Vagina (tissue), 2 donors: ENCODE data around the gene SAMD14. TPM values are rescaled to one million over a fixed set of nuclear protein-coding genes. Genes with fewer than 3 reads are reported as not detected.

Source experiments
- DNase-seq, 2 donors: peaks; one replicate each; pipeline ENCODE4 v3.0.0-alpha.2; 2017; ENCODE audit errors: extremely low spot score in 2 of 2
- H3K27ac ChIP-seq: fragments of 200-600 bp; sonication (generic); one replicate; pipeline ENCODE4 v1.5.1; 2019
- H3K27me3 ChIP-seq: fragments of 200-600 bp; sonication (generic); one replicate; pipeline ENCODE4 v1.5.1; 2019
- H3K36me3 ChIP-seq, 2 donors: fragments of 200-600 bp; sonication (generic); one replicate each; pipeline ENCODE4 v1.5.1; 2017 to 2019
- H3K4me1 ChIP-seq: fragments of 200-600 bp; sonication (generic); one replicate; pipeline ENCODE4 v1.5.1; 2019
- H3K4me3 ChIP-seq, 2 donors: fragments of 200-600 bp; sonication (generic); 1 replicate in 1 of 2; 2 replicates in 1 of 2; pipeline ENCODE4 v1.5.1; 2016 to 2019
- H3K9me3 ChIP-seq: fragments of 200-600 bp; sonication (generic); one replicate; pipeline ENCODE4 v1.5.1; 2019
- CTCF ChIP-seq, 3 experiments: fragments of 450-650 bp in 2 of 3; fragments of 200-600 bp in 1 of 3; sonication (generic) in 1 of 3; IDR thresholded peaks; one replicate each; pipeline ENCODE4 v1.5.1; 2017 to 2019; ENCODE audit warnings: antibody characterized with exemption in 3 of 3, mild to moderate bottlenecking in 2 of 3, moderate library complexity in 2 of 3
- POLR2A ChIP-seq, 2 donors: fragments of 450-650 bp; IDR thresholded peaks; one replicate each; pipeline ENCODE4 v1.6.1; 2017; ENCODE audit warnings: antibody characterized with exemption in 2 of 2, mild to moderate bottlenecking in 2 of 2, moderate library complexity in 2 of 2
- POLR2AphosphoS5 ChIP-seq, 2 donors: sonication (generic); formaldehyde crosslinking; IDR thresholded peaks; one replicate each; pipeline ENCODE4 v1.9.0; 2017; ENCODE audit warnings: antibody characterized with exemption in 2 of 2, mild to moderate bottlenecking in 2 of 2, low read depth in 1 of 2; ENCODE audit not compliant: insufficient read depth in 1 of 2
- intact Hi-C: fragments of 100-400 bp; cut with DNase I; formaldehyde crosslinking; loops from one replicate; pipeline ENCODE4 v1.15.1; 2023
- total RNA-seq: library from RNA; depleted of rRNA; stranded (reverse); fragments of >200 nt; gene quantifications from one replicate; pipeline ENCODE4 v1.2.3, GENCODE V29; 2016

Gene SAMD14
- total RNA-seq, 1 donor from 2014 or later = 4.4 TPM

DNA sequence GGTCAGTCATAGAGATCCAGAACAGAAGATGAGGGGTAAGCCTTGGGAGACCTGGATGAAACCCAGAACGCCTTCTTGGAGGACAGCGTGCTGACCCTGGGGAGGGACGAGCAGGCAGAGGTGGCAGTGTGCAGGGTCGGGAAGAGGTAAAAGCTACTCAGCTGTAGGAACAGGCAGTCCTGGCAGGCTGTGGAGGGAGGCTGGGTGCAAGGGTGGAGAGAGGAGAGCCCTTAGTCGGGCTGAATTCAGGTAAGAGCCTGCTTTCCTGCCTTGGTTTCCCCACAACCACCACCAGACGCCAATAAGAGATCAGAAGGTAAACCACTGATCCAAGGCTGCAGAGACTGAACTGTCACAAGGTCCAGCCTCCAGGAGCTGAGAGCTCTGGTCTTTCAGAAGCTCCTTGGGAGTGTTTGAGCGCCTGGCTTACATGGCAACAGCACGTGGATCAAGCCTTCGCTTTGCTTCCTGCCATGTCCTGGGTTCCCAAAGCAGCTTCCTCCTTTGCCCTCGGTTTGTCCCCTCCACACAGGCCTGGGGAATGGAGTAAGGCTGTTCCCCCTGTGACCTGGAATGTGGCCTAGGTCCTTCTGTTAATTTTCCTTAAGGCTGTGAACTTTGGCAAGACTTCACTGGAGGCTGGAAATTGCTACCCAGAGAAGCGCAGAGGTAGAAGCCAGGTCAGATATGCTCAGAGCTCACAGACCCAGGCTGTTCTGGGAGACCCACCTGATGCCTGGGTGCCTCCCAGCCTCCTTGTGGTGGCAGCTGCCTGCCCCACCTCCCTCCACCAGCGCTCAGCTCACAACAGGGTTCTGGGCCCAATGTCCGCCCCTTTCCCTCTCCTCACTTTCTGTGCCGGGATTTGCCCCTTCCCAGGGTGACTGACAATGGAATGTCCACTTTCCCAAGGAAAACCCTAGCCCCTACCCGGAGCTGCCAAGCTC is 38.7 kb downstream of the SAMD14 start:
- no peak for DNase-seq
- no peak overlapping the region for H3K27ac ChIP-seq
- H3K27me3 ChIP-seq = no peaks in the 10 kb centered on the region
- no peak overlapping the region for H3K4me3 ChIP-seq
- intact Hi-C loops = loop anchor here (2.0 kb wide), 1 partner anchor 64 kb away; no protein-coding TSS in a partner anchor
- H3K9me3 ChIP-seq = no peaks in the 10 kb centered on the region
- no peak for TF ChIP-seq POLR2A (IDR thresholded peaks at IDR 0.05)
- peaks cover 11% of the 10 kb centered on the region for H3K4me1 ChIP-seq
- H3K36me3 ChIP-seq = no peaks in the 10 kb centered on the region

DNA sequence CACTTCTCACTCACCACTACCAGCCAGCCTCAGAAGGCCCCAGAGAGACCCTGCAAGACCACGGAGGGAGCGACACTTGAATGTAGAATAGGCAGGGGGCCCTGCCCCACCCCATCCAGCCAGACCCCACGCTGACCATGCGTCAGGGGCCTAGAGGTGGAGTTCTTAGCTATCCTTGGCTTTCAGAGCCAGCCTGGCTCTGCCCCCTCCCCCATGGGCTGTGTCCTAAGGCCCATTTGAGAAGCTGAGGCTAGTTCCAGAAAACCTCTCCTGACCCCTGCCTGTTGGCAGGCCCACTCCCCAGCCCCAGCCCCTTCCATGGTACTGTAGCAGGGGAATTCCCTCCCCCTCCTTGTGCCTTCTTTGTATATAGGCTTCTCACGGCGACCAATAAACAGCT is 39.9 kb downstream of the SAMD14 start:
- peaks cover 4% of the 10 kb centered on the region for H3K4me1 ChIP-seq
- TF ChIP-seq POLR2A (IDR thresholded peaks at IDR 0.05) = no peak
- no peak for TF ChIP-seq CTCF (IDR thresholded peaks at IDR 0.05)
- no peak for TF ChIP-seq POLR2AphosphoS5 (IDR thresholded peaks at IDR 0.05; ENCODE audit: insufficient read depth in 1 of 2, low read depth in 1 of 2)
- no peak overlapping the region for H3K4me3 ChIP-seq
- H3K27ac ChIP-seq = no peak overlapping the region
- H3K36me3 ChIP-seq = no peaks in the 10 kb centered on the region
- no peaks in the 10 kb centered on the region for H3K9me3 ChIP-seq
- no peaks in the 10 kb centered on the region for H3K27me3 ChIP-seq
- intact Hi-C loops = loop anchor here (2.0 kb wide), 1 partner anchor 63 kb away; no protein-coding TSS in a partner anchor
- no peak for DNase-seq

GRCh38 chr17:50088952-50089825 is 40.8 kb downstream of the SAMD14 start:
- H3K4me3 ChIP-seq = no peak overlapping the region
- intact Hi-C loops = no loop called here
- H3K36me3 ChIP-seq = no peaks in the 10 kb centered on the region
- TF ChIP-seq CTCF (IDR thresholded peaks at IDR 0.05) = no peak
- no peak for TF ChIP-seq POLR2AphosphoS5 (IDR thresholded peaks at IDR 0.05; ENCODE audit: insufficient read depth in 1 of 2, low read depth in 1 of 2)
- no peak for TF ChIP-seq POLR2A (IDR thresholded peaks at IDR 0.05)
- peaks cover 4% of the 10 kb centered on the region for H3K4me1 ChIP-seq
- DNase-seq = no peak
- no peaks in the 10 kb centered on the region for H3K9me3 ChIP-seq
- no peak overlapping the region for H3K27ac ChIP-seq
- H3K27me3 ChIP-seq = no peaks in the 10 kb centered on the region

- H3K27ac ChIP-seq = no peak overlapping the region
These were observed 42.0 kb downstream of the SAMD14 start for GRCh38 chr17:50087912-50088405.

More at GRCh38 chr17:50087912-50088405, 42.0 kb downstream of the SAMD14 start:
- TF ChIP-seq POLR2AphosphoS5 (IDR thresholded peaks at IDR 0.05; ENCODE audit: insufficient read depth in 1 of 2, low read depth in 1 of 2) (no peak), POLR2A (IDR thresholded peaks at IDR 0.05) (no peak), CTCF (IDR thresholded peaks at IDR 0.05) (no peak)
- DNase-seq = no peak
- H3K4me3 ChIP-seq = no peak overlapping the region
- intact Hi-C loops = no loop called here
- H3K4me1 ChIP-seq = no peaks in the 10 kb centered on the region
- no peaks in the 10 kb centered on the region for H3K27me3 ChIP-seq
- H3K9me3 ChIP-seq = no peaks in the 10 kb centered on the region
- H3K36me3 ChIP-seq = no peaks in the 10 kb centered on the region
